Neural progenitor cell (in vitro differentiated cells): ENCODE data around the gene ERCC1. TPM values are rescaled to one million over a fixed set of nuclear protein-coding genes. Genes with fewer than 3 reads are reported as not detected.

Experiments used
- DNase-seq: peaks from one replicate; pipeline ENCODE4 v3.0.0-alpha.2; 2016; ENCODE audit warnings: low spot score
- H2AFZ ChIP-seq: fragments of 200-600 bp; sonication (generic); replicated peaks from 2 replicates; pipeline ENCODE4 v1.6.1; 2016; ENCODE audit warnings: antibody characterized with exemption
- H3F3A ChIP-seq: fragments of 200-600 bp; sonication (generic); 2 replicates; pipeline ENCODE4 v1.6.1; 2016; ENCODE audit warnings: antibody characterized with exemption, low read depth
- H3K27ac ChIP-seq: fragments of 200-600 bp; sonication (generic); 2 replicates; pipeline ENCODE4 v1.5.1; 2016; ENCODE audit warnings: mild to moderate bottlenecking
- H3K27me3 ChIP-seq: fragments of 200-600 bp; sonication (generic); 2 replicates; pipeline ENCODE4 v1.6.1; 2016; ENCODE audit warnings: mild to moderate bottlenecking, moderate library complexity
- H3K36me3 ChIP-seq: fragments of 200-600 bp; sonication (generic); 2 replicates; pipeline ENCODE4 v1.5.1; 2016
- H3K4me1 ChIP-seq: fragments of 200-600 bp; sonication (generic); 2 replicates; pipeline ENCODE4 v1.6.1; 2016; ENCODE audit warnings: mixed run types
- H3K4me2 ChIP-seq: fragments of 200-600 bp; sonication (generic); 2 replicates; pipeline ENCODE4 v1.6.1; 2016
- H3K4me3 ChIP-seq: fragments of 200-600 bp; sonication (generic); 2 replicates; pipeline ENCODE4 v1.5.1; 2016
- H3K79me2 ChIP-seq: fragments of 200-600 bp; sonication (generic); 2 replicates; pipeline ENCODE4 v1.6.1; 2016; ENCODE audit warnings: low read depth
- H3K9ac ChIP-seq: fragments of 200-600 bp; sonication (generic); 2 replicates; pipeline ENCODE4 v1.6.1; 2016
- H3K9me3 ChIP-seq: fragments of 200-600 bp; sonication (generic); 2 replicates; pipeline ENCODE4 v1.5.1; 2016; ENCODE audit warnings: low read depth
- H4K20me1 ChIP-seq: fragments of 200-600 bp; sonication (generic); 2 replicates; pipeline ENCODE4 v1.6.1; 2016; ENCODE audit warnings: low read depth
- H3K27ac Mint-ChIP-seq: 3 replicates; pipeline ENCODE4 v1.8.0; 2021; ENCODE audit warnings: mixed read lengths
- H3K27me3 Mint-ChIP-seq: 2 replicates; pipeline ENCODE4 v1.8.0; 2022; ENCODE audit warnings: low read depth, mild to moderate bottlenecking, inconsistent platforms, moderate library complexity, mixed read lengths; ENCODE audit not compliant: insufficient read depth
- H3K36me3 Mint-ChIP-seq: 3 replicates; pipeline ENCODE4 v1.8.0; 2021; ENCODE audit warnings: mixed read lengths
- H3K4me1 Mint-ChIP-seq: 3 replicates; pipeline ENCODE4 v1.8.0; 2021; ENCODE audit warnings: mixed read lengths
- H3K4me3 Mint-ChIP-seq: 3 replicates; pipeline ENCODE4 v1.8.0; 2021; ENCODE audit warnings: mild to moderate bottlenecking, moderate library complexity, mixed read lengths
- H3K9me3 Mint-ChIP-seq: 3 replicates; pipeline ENCODE4 v1.8.0; 2020; ENCODE audit warnings: mixed read lengths
- EZH2 ChIP-seq: fragments of 200-600 bp; sonication (generic); IDR thresholded peaks from 2 replicates; pipeline ENCODE4 v1.6.1; 2017; ENCODE audit warnings: antibody characterized with exemption, mild to moderate bottlenecking, moderate library complexity
- EZH2phosphoT487 ChIP-seq: fragments of 200-600 bp; sonication (generic); IDR thresholded peaks from 2 replicates; pipeline ENCODE4 v1.6.1; 2017; ENCODE audit warnings: antibody characterized with exemption
- total RNA-seq: library from RNA; depleted of rRNA; stranded (reverse); fragments of >200 nt; gene quantifications from 2 replicates; pipeline ENCODE4 v1.2.3, GENCODE V29; 2015; ENCODE audit warnings: low replicate concordance
- TF ChIP-seq, protein P1 (sequence below): fragments of 200-600 bp; sonication (generic); IDR thresholded peaks from 2 replicates; pipeline ENCODE4 v1.5.1; 2017; ENCODE audit warnings: antibody characterized with exemption, mild to moderate bottlenecking

Gene ERCC1
- total RNA-seq, 1 donor from 2014 or later = 46.0 TPM

DNA sequence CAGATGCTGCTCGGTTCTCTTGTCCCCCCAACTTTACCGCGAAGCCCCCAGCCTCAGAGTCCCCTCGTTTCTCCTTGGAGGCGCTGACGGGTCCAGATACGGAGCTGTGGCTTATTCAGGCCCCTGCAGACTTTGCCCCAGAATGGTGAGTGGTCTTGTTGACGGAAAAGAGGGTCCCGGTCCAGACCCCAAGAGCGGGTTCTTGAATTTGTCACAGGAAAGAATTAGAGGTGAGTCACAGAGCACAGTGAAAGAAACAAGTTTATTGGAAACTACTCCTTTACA, 16.7 kb downstream of the ERCC1 start:
- peaks cover 8% of the 10 kb centered on the region for H3K79me2 ChIP-seq
- H3K27me3 Mint-ChIP-seq = peaks cover 22% of the 10 kb centered on the region
- H3K4me1 Mint-ChIP-seq = peaks cover 32% of the 10 kb centered on the region
- peak overlapping the region; percentile 83 for H3K4me2 ChIP-seq
- H3K9ac ChIP-seq = peak overlapping the region; percentile 95
- H3K9me3 Mint-ChIP-seq = no peaks in the 10 kb centered on the region
- H3K36me3 Mint-ChIP-seq = no peaks in the 10 kb centered on the region
- TF ChIP-seq EZH2 (no peak), EZH2phosphoT487 (no peak)
- TF ChIP-seq, protein P1, sequence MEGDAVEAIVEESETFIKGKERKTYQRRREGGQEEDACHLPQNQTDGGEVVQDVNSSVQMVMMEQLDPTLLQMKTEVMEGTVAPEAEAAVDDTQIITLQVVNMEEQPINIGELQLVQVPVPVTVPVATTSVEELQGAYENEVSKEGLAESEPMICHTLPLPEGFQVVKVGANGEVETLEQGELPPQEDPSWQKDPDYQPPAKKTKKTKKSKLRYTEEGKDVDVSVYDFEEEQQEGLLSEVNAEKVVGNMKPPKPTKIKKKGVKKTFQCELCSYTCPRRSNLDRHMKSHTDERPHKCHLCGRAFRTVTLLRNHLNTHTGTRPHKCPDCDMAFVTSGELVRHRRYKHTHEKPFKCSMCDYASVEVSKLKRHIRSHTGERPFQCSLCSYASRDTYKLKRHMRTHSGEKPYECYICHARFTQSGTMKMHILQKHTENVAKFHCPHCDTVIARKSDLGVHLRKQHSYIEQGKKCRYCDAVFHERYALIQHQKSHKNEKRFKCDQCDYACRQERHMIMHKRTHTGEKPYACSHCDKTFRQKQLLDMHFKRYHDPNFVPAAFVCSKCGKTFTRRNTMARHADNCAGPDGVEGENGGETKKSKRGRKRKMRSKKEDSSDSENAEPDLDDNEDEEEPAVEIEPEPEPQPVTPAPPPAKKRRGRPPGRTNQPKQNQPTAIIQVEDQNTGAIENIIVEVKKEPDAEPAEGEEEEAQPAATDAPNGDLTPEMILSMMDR = no peak
- no peaks in the 10 kb centered on the region for H3K36me3 ChIP-seq
- peak overlapping the region; percentile 65 for H3K4me3 ChIP-seq
- no peak for DNase-seq
- no peak overlapping the region for H2AFZ ChIP-seq
- H3K4me1 ChIP-seq = peaks cover 21% of the 10 kb centered on the region
- peaks cover 20% of the 10 kb centered on the region for H4K20me1 ChIP-seq
- peak overlapping the region; percentile 93 for H3K4me3 Mint-ChIP-seq
- H3K27ac Mint-ChIP-seq = peak overlapping the region; percentile 25
- H3K27ac ChIP-seq = no peak overlapping the region
- H3F3A ChIP-seq = peaks cover 4% of the 10 kb centered on the region
- H3K9me3 ChIP-seq = no peaks in the 10 kb centered on the region
- peaks cover 32% of the 10 kb centered on the region for H3K27me3 ChIP-seq

DNA sequence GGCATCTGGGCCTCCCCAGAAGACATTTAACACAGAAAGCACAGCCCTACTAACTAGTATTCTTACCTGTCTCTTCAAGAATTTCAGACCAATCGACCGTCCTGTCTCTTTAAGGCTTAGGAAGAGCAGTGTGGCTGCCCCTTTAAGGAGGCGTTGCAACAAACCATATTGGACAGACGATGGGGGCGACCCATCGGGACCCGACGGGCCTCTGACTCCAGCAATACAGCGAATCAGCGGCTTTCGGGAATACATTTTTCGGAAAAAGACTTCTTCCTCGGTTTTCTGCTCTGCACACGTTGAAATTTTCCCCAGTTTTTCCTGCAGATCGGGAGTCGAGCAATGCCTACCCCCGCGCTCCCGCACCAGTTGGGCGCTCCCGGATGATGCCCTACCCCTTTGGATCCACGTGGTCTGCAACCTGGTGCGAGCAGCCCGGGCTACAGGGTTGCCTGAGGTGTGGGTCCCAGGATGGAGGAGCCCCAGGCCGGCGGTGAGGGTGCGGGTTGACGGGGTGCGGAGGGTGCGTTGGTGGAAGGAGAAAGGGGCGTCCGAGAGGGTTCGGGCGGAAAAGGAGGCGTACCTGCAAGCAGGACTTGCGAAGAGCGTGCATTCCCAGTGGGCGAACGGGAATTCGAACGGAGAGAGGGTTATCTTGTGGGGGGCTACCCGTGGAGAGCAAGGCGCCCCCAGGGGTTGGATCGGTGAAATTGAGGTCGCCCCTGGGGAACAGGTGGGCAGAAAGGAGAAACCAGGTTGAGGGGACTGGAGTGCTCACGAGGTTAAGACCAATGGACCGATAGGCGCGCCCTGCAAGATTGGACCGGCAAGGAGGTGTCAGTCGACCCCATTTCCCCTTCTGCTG, 17.3 kb downstream of the ERCC1 start, which contains the start of gene POLR1G:
TSS of gene POLR1G (plus strand) at position 419 of the 865 bp plus-strand sequence. CDS start at position 472, 53 bp downstream.
- Mint-ChIP-seq H3K4me1 (peaks cover 32% of the 10 kb centered on the region), H3K9me3 (no peaks in the 10 kb centered on the region), H3K36me3 (no peaks in the 10 kb centered on the region), H3K4me3 (peak within 1 kb of the TSS; percentile 93), H3K27ac (peak within 1 kb of the TSS; percentile 99), H3K27me3 (peaks cover 26% of the 10 kb centered on the region)
- peak within 1 kb of the TSS; percentile 98 for H3K27ac ChIP-seq
- H3K27me3 ChIP-seq = peaks cover 38% of the 10 kb centered on the region
- DNase-seq = peak; percentile 88
- peaks cover 4% of the 10 kb centered on the region for H3F3A ChIP-seq
- H3K9ac ChIP-seq = peak within 1 kb of the TSS; percentile 95
- TF ChIP-seq, protein P1 = no peak
- TF ChIP-seq EZH2phosphoT487 (no peak), EZH2 (no peak)
- no peaks in the 10 kb centered on the region for H3K9me3 ChIP-seq
- H3K4me3 ChIP-seq = peak within 1 kb of the TSS; percentile 65
- no peaks in the 10 kb centered on the region for H3K36me3 ChIP-seq
- H2AFZ ChIP-seq = peak within 1 kb of the TSS; percentile 98
- peaks cover 21% of the 10 kb centered on the region for H3K4me1 ChIP-seq
- H4K20me1 ChIP-seq = peaks cover 25% of the 10 kb centered on the region
- H3K4me2 ChIP-seq = peak within 1 kb of the TSS; percentile 83
- H3K79me2 ChIP-seq = peaks cover 8% of the 10 kb centered on the region

DNA sequence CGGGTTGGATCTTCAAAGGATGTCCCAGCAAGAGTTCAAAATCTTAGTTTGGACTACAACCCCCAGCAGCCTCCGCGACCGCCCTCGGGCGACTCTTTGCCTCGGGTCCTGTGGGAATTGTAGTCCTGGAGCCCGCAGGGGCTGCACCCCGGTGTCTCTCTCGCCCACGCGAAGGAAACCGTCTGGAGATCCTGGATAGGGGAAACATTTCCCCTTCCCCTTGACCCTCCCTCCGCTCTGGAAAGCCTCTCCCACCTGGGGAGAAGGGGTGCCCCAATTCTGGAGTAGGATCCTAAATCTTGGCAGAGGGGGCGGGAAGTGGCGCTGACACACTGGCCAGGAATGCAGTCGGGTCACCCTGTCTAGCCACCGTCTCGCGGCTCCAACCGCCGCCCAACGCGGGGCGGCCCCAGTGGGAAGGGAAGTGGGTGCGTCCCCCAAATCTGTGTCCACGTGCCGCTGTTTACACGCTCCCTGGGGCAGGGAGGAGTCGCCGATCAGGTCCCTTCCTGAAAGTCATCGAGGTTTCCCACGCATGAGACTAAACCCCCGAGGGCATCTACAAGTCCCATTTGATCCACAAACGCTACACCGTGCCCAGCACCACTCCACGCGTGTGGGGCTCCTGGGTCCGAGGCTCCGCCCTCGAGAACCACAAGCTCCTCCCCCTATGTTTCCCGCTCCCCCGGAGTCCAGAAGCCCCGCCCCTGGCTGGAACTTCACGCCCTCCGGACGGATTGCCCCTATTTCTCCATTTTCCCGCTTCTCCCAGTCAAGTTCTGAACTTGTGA, 18.1 kb downstream of the ERCC1 start:
- Histone ChIP-seq H3K4me3 (peak overlapping the region; percentile 65), H3F3A (peaks cover 4% of the 10 kb centered on the region), H3K36me3 (no peaks in the 10 kb centered on the region), H3K4me1 (peaks cover 21% of the 10 kb centered on the region), H3K27me3 (peaks cover 39% of the 10 kb centered on the region), H3K79me2 (peaks cover 8% of the 10 kb centered on the region), H3K27ac (peak overlapping the region; percentile 98), H4K20me1 (peaks cover 28% of the 10 kb centered on the region), H3K9ac (peak overlapping the region; percentile 95), H3K4me2 (peak overlapping the region; percentile 83), H3K9me3 (no peaks in the 10 kb centered on the region), H2AFZ (peak overlapping the region; percentile 98)
- Mint-ChIP-seq H3K4me1 (peaks cover 32% of the 10 kb centered on the region), H3K9me3 (no peaks in the 10 kb centered on the region), H3K36me3 (no peaks in the 10 kb centered on the region), H3K27ac (peak overlapping the region; percentile 99), H3K27me3 (peaks cover 26% of the 10 kb centered on the region), H3K4me3 (peak overlapping the region; percentile 93)
- TF ChIP-seq EZH2phosphoT487 (no peak), EZH2 (no peak)
- TF ChIP-seq, protein P1 = no peak
- peak; percentile 92 for DNase-seq
